Motor neuron (in vitro differentiated cells): Measurements from ENCODE around the gene RSRC2. TPM values are rescaled to one million over a fixed set of nuclear protein-coding genes. Genes with fewer than 3 reads are reported as not detected.
A peak's percentile ranks its signal among the peaks of the same experiment; 100 is the strongest.
"Not testable (repeated sequence)": the region's sequence is repeated elsewhere in the genome, so short reads cannot be mapped to it uniquely, and the experiment has no call there.

Experiments used
- ATAC-seq, 8 experiments: fragments of 200-7000 bp; cut with Tn5 transposase; replicated peaks in 6 of 8; 2 replicates each; pipeline ENCODE4 v1.8.0; 2021; ENCODE audit warnings: mild to moderate bottlenecking in 8 of 8, moderate library complexity in 8 of 8
- H3K27ac ChIP-seq, 2 donors: fragments of 250-450 bp; sonication (Bioruptor Pico); 2 replicates each; pipeline ENCODE4 v1.9.0; 2021; ENCODE audit warnings: antibody characterized with exemption in 2 of 2, mild to moderate bottlenecking in 2 of 2, moderate library complexity in 1 of 2
- H3K4me1 ChIP-seq, 2 donors: fragments of 250-450 bp; sonication (Bioruptor Pico); replicated peaks in 1 of 2; 2 replicates each; pipeline ENCODE4 v1.6.1; 2021; ENCODE audit warnings: antibody characterized with exemption in 2 of 2, mild to moderate bottlenecking in 2 of 2, moderate library complexity in 1 of 2
- H3K4me3 ChIP-seq, 5 donors: fragments of 250-450 bp; sonication (Bioruptor Pico); 2 replicates each; pipeline ENCODE4 v1.9.0; 2021; ENCODE audit warnings: antibody characterized with exemption in 5 of 5, mild to moderate bottlenecking in 5 of 5, moderate library complexity in 4 of 5
- WGBS, 10 experiments: fragments of 450-650 bp; shearing (Covaris generic); methylation state at CpG; one replicate each; pipeline ENCODE4 v1.0.0; 2022; 5-methylcytosine and 5-hydroxymethylcytosine counted together
- in situ Hi-C, 9 experiments: fragments of 400-800 bp; cut with MboI; loops; one replicate each; pipeline ENCODE4 v1.15.0; 2021; ENCODE audit warnings: low sequenced_read_pairs in 9 of 9, low pct_unique_long_range_greater_than_20kb in 2 of 9; ENCODE audit not compliant: unreplicated experiment in 9 of 9
- total RNA-seq, 8 experiments: library from RNA; unstranded; fragments of 300-600 nt; gene quantifications; 2 replicates each; pipeline versions ENCODE4 v1.2.3 to v1.2.4, GENCODE V29; 2022

The RSRC2 gene
- total RNA-seq, 8 experiments from 2014 or later, result 65.6 to 129 (median 90.5) TPM

DNA sequence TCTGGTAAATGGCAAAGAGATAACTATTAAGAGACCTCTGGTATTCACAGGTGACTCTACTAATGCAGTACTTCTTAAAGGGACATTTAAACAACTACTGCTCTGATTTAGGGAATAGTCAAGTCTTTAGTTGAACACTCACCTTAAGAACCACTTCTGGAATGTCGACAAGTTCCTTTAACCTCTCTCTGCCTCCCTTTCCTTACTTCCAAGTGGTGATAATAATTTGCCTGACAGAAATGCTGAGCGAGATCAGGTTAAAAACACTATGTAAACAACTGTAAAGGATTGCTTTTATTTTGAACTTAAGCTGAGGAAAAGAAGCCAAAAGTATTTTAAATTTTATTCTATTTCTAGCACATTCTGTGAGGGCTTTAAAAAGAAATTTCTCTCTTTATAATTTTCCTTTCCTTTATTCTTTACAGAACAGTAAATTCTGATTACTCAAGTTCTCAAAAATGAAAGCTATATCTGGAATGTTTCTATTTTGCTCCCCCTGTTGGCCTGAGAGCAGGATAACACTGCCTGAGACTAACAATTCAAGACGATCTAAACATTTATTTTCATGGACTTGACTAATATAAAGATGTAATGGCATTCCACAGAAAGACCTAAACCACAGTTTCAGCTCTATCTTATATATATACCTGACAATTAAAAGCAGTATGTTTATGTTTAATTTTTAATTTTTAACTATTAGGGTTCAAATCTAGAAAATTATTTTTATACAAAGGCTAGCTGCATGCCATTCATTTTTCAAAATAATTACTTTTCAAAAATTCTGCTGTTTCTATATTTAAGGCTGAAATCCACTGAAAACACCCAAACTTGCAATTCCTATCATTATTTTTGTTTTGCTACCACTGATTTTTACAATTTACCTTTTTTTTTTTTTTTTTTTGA lies 55.2 kb downstream of the RSRC2 start:
- H3K27ac ChIP-seq, result no peak overlapping the region
- in situ Hi-C loops, result loop anchor here in 1 of 9 experiments (10.0 kb wide), 1 partner anchor 77 kb away; no protein-coding TSS in a partner anchor
- ATAC-seq, result peak in 4 of 8 experiments; percentile 39 to 74 (median 64)
- 26 to 72% (median 50%) methylated on average over 2 to 3 of the region's 3 CpGs for WGBS, 10 experiments
- no peak overlapping the region for H3K4me3 ChIP-seq
- no peaks in the 10 kb centered on the region for H3K4me1 ChIP-seq

- WGBS, 10 experiments, result 80 to 100% (median 100%) methylated on average over 1 to 5 of the region's 7 CpGs; no CpG with 5 or more reads in 5 of the 10 experiments
- not testable (repeated sequence) for ATAC-seq, H3K4me1 ChIP-seq, H3K27ac ChIP-seq, H3K4me3 ChIP-seq
- in situ Hi-C loops, result loop anchor here in 1 of 9 experiments (10.0 kb wide), 1 partner anchor 76 kb away; no protein-coding TSS in a partner anchor
These were observed 56.2 kb downstream of the RSRC2 start for GRCh38 chr12:122470576-122470975.

DNA sequence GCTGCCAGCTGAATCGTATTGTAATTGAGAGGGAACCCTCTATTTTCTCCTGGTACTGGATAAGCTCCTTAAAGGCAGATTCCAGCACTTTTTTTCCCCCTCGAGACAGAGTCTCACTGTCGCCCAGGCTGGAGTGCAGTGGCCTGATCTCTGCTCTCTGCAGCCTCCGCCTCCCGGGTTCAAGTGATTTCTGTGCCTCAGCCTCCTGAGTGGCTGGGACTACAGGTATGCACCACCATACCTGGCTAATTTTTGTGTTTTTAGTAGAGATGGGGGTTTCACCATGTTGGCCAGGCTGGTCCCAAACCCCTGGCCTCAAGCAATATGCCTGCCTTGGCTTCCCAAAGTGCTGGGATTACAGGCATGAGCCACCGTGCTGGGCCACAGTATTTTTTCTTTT lies 56.9 kb downstream of the RSRC2 start:
- H3K4me3 ChIP-seq, ATAC-seq, H3K27ac ChIP-seq, H3K4me1 ChIP-seq: not testable (repeated sequence)
- in situ Hi-C loops, result loop anchor here in 1 of 9 experiments (10.0 kb wide), 1 partner anchor 75 kb away; no protein-coding TSS in a partner anchor
- 68 to 100% (median 91%) methylated on average over 1 to 5 of the region's 6 CpGs; no CpG with 5 or more reads in 4 of the 10 experiments for WGBS, 10 experiments

GRCh38 chr12:122467983-122468382 lies 58.8 kb downstream of the RSRC2 start:
- no peaks in the 10 kb centered on the region for H3K4me1 ChIP-seq
- H3K4me3 ChIP-seq, result no peak overlapping the region
- ATAC-seq, result no peak
- WGBS, 10 experiments, result 80 to 100% (median 90%) methylated on average over 1 to 4 of the region's 4 CpGs
- in situ Hi-C loops, result no loop called here
- H3K27ac ChIP-seq, result no peak overlapping the region

DNA sequence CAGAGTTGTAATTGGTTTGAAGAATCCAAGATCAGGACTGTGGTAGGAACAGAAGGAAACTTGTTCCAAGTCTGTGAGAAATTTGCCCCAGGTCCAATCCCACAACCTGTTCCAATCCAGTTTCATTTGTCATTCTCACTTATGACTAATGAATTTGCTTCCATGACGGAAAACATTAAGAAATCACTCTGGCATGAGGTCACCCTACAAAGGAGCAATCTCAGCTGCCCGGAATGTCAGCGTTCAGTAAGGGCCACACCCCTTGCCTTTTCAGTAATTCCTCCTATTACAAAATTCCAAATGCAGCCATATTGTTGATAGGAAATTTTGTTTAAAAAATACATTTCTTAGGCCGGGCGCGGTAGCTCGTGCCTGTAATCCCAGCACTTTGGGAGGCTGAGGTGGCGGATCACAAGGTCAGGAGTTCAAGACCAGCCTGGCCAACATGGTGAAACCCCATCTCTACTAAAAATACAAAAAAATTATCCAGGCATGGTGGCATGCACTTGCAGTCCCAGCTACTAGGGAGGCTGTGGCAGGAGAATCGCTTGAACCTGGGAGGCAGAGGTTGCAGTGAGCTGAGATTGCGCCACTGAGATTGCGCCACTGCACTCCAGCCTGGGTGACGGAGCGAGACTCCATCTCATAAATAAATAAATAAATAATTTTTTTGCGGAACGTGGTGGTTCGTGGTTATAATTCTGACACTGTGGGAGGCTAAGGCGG lies 62.3 kb downstream of the RSRC2 start:
- in situ Hi-C loops, H3K4me3 ChIP-seq, H3K4me1 ChIP-seq: not testable (repeated sequence)
- peak overlapping the region in 1 of 2 donors; percentile 39 for H3K27ac ChIP-seq
- WGBS, 10 experiments, result 46 to 98% (median 90%) methylated on average over 5 to 12 of the region's 17 CpGs; no CpG with 5 or more reads in 1 of the 10 experiments
- ATAC-seq, result peak in 7 of 8 experiments; percentile 25 to 98 (median 81)

DNA sequence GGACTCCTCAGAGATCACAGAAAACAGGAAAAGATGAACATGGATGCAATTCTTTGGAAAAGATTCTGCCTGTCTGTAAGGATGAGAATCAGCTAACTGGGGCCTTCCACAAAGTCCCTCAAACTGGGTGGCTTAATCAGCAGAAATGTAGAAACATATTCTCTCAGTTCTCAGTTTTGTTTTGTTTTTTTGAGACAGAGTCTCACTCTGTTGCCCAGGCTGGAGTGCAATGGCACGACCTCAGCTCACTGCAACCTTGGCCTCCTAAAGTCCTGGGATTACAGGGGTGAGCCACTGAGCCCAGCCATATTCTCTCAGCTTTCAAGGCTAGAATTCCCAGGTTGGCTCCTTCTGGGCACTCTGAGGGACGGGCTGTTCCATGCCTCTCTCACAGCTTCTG lies 66.1 kb downstream of the RSRC2 start:
- H3K4me3 ChIP-seq, result no peak overlapping the region
- H3K27ac ChIP-seq, result no peak overlapping the region
- H3K4me1 ChIP-seq, result no peaks in the 10 kb centered on the region
- in situ Hi-C loops, result no loop called here
- no peak for ATAC-seq
- WGBS, 10 experiments, result 67 to 100% (median 76%) methylated on average over 1 to 2 of the region's 2 CpGs; no CpG with 5 or more reads in 5 of the 10 experiments

- Histone ChIP-seq H3K4me1 (no peaks in the 10 kb centered on the region), H3K27ac (no peak overlapping the region), H3K4me3 (no peak overlapping the region)
- WGBS, 10 experiments, result 75 to 100% (median 83%) methylated on average over 1 to 7 of the region's 7 CpGs; no CpG with 5 or more reads in 2 of the 10 experiments
- ATAC-seq, result no peak
- in situ Hi-C loops, result no loop called here
These were observed 66.7 kb downstream of the RSRC2 start for GRCh38 chr12:122460061-122460460.

GRCh38 chr12:122459211-122459610 lies 67.5 kb downstream of the RSRC2 start:
- in situ Hi-C loops, result no loop called here
- H3K27ac ChIP-seq, result no peak overlapping the region
- no peak overlapping the region for H3K4me3 ChIP-seq
- no peak for ATAC-seq
- no peaks in the 10 kb centered on the region for H3K4me1 ChIP-seq
- 94 to 100% (median 100%) methylated on average over 2 of the region's 2 CpGs; no CpG with 5 or more reads in 6 of the 10 experiments for WGBS, 10 experiments

DNA sequence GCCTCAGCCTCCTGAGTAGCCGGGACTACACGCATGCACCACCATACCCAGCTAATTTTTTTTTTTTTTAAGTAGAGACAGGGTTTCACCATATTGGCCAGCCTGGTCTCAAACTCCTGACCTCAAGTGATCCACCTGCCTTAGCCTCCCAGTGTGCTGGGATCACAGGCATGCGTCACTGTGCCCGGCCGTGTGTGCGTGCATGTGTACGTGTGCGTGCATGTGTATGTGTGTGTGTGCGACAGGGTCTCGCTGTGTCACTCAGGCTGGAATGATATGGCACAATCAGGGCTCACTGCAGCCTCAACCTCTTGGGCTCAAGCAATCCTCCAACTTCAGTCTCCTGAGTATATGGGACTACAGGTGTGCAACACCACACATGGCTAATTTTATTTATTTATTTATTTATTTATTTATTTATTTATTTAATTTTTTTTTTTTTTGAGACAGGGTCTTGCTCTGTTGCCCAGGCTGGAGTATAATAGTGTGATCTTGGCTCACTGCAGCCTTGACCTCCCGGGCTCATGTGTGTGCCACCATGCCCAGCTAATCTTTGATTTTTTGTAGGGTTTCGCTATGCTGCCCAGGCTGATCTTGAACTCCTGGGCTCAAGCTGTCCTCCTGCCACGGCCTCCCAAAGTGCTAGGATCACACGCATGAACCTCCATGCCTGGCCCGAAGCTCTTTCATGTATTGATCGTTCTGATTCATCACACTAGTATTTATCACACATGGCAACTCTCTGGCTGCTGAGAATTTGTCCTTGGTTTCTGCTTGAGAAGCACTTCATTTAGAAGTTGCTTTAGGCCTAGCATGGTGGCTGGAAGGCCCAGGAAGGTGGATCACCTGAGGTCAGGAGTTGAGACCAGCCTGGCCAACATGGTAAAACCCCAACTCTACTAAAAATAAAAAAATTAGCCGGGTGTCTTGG lies 68.4 kb downstream of the RSRC2 start:
- no peak for ATAC-seq
- in situ Hi-C loops, result no loop called here
- Histone ChIP-seq H3K4me1 (no peaks in the 10 kb centered on the region), H3K27ac (no peak overlapping the region), H3K4me3 (no peak overlapping the region)
- 84 to 100% (median 94%) methylated on average over 2 to 12 of the region's 17 CpGs; no CpG with 5 or more reads in 1 of the 10 experiments for WGBS, 10 experiments

DNA sequence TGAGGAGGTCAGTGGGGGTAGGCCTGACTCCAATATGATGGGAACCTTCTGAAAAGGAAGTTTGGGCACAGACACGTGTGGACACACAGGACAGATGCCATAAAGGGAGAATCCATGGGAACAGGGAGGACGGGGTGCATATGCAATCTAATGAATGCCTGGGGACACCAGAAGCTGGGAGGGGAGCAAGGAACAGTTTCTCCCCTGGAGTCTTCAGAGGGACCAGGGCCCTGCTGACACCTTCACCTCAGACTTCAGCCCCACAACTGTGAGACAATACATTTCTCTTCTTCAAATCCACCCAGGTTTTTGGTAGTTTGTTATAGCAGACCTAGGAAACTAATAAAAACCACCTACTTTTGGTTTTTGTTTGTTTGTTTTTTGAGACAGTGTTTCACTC lies 69.1 kb downstream of the RSRC2 start:
- 36 to 63% (median 52%) methylated on average over 1 to 2 of the region's 2 CpGs; no CpG with 5 or more reads in 7 of the 10 experiments for WGBS, 10 experiments
- in situ Hi-C loops, result no loop called here
- Histone ChIP-seq H3K27ac (no peak overlapping the region), H3K4me1 (no peaks in the 10 kb centered on the region), H3K4me3 (no peak overlapping the region)
- ATAC-seq, result peak in 1 of 8 experiments; percentile 41

- in situ Hi-C loops, result no loop called here
- H3K4me1 ChIP-seq, result no peaks in the 10 kb centered on the region
- WGBS, 10 experiments, result 67 to 100% (median 78%) methylated on average over 1 to 6 of the region's 6 CpGs; no CpG with 5 or more reads in 1 of the 10 experiments
- no peak overlapping the region for H3K27ac ChIP-seq
- no peak overlapping the region for H3K4me3 ChIP-seq
- ATAC-seq, result no peak
These were observed 72.0 kb downstream of the RSRC2 start for GRCh38 chr12:122454739-122455138.

- Histone ChIP-seq H3K4me1 (no peaks in the 10 kb centered on the region), H3K27ac (no peak overlapping the region), H3K4me3 (no peak overlapping the region)
- in situ Hi-C loops, result no loop called here
- WGBS, 10 experiments, result 84 to 100% (median 94%) methylated on average over 1 to 9 of the region's 12 CpGs; no CpG with 5 or more reads in 1 of the 10 experiments
- no peak for ATAC-seq
These were observed 72.5 kb downstream of the RSRC2 start for GRCh38 chr12:122454250-122454721.
